GM18498 (cell line): ENCODE data around the gene CNGA2.

ENCODE experiments used
- ATAC-seq: cut with Tn5 transposase; IDR thresholded peaks from one replicate; pipeline ENCODE4 v1.9.1; 2021; ENCODE audit warnings: mild to moderate bottlenecking, moderate library complexity; ENCODE audit not compliant: unreplicated experiment

CNGA2 gene

DNA sequence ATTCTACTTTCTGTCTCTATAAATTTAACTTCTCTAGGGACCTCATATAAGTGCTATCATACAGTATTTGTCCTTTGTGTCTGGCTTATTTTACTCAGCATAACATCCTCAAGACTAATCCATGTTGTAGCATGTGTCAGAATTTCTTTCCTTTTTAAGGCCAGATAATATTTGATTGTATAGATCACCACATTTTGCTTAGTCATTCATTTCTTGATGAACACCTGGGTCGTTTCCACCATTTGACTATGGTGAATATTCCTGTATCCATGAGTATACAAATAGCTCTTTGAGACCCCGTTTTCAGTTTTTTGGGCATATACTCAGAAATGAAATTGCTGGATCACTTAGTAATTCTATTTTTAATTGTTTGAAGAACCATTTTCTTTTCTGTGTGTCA lies 12.0 kb downstream of the CNGA2 start:
- no peak for ATAC-seq

DNA sequence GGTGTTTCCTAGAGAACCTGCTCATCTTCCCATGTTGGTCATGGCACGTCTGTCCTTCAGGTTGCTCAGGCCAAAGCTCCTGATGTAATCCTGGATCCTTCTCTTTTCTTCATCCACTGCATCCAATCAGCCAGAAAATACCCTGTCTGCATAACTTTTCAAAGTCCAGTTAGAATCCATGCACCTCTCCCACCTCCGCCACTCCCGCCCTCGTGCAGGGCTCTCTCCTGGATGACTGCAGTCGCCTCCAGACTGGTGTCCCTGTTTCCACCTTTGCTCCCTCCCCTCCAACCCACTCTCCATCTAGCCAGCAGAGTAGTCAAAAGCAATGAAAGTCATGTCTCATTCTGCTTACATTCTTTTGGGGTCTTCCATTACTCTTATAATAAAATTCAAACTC lies 16.0 kb downstream of the CNGA2 start:
- no peak for ATAC-seq

DNA sequence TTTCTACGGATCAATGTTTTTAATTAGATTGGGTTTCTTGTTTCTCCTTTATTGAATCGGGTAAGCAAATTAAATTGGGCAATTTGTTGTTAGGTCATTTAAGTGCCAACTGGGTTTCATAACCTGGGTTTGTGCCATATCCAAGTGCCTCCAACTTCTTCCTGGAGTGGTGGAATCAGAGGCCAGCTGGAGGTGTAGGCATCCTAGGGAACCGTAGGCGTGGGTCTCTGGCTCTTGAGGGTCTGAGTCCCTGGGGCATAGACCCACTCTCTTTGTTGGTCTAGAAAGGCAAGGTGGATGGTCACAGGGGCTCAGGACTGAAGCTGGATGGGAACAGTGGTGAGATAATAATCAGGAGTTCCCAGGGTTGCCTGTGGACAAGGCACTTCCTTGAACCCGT lies 18.3 kb downstream of the CNGA2 start:
- no peak for ATAC-seq

DNA sequence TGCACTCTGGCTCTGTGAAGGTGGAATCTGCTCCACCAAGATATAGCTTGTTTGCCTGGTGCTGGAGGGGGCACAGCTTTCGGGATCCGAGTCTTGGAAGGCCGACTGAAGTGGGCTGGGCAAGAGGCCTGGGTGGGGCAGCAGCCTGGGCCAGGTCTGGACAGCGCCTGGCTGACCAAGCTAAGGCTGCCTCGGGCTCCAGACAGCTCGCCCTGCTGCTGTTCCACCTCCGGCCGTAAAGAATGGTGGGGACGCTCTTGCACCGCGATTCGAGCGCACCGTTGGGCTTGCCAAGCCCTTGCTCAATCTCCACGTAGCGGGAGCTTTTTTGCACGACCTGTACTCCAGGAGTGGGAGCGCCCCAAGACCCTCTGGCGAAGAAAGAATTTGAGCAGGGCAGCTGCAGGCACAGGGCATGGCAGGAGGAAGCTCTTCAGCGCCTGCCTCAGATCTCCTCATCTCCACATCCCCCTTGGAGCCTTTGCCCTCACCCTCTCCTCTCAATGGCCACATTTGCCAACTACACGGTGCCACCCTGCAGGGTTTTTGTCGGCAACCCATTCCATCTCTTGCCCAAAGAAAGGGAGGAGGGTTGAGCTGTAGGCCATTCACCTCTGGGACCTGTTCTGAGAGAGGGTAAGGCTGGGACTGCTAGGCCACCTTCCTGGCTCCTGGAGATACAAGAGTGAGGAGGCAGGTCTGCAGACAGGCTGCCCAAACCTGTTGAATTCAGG lies 18.9 kb downstream of the CNGA2 start:
- ATAC-seq, result no peak

DNA sequence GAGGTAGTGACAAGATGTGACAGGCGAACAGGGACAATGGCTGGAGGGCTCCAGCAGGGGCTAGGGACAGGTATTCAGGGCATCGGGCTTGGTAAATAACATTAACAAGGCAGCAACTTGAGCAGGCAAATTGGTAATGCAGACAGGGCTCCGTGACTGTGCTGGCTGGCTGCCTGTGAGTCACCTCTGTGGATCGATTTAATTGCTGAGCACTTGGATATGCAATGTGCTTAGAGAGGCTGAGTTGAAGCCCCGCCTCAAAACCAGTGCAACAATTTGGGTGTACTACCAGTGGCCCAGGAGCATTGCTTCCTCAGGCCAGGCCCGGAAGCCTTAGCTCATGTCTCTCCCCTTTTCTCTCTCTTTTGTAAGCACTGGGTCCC lies 19.5 kb downstream of the CNGA2 start:
- ATAC-seq, result no peak

DNA sequence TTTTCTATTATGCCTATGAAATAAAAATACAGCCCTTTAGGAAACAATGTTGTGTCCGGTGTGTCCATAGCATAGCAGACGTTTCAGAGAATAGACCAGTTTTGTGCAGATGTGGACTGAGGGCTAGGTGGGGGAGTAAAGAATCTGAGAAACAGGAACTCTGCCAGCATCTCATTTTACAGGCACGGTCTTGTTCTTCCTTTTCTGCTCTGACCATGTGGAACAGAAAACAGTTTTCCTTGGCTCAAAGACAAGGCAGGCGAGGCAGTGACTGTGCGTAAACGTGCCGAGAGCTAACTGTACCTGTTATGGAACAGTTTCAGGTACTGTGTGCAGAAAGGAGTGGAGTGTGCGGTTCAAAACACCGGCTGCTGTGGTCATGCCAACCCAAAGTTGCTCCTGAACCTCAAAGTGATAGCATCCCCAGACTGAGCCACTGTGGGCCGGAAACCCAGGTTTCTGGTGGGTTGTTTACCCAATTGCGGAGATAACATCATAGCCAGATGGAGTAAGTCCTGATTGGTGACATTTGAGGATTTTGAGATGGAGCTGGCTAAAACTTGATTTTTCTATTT lies 20.2 kb downstream of the CNGA2 start:
- no peak for ATAC-seq

DNA sequence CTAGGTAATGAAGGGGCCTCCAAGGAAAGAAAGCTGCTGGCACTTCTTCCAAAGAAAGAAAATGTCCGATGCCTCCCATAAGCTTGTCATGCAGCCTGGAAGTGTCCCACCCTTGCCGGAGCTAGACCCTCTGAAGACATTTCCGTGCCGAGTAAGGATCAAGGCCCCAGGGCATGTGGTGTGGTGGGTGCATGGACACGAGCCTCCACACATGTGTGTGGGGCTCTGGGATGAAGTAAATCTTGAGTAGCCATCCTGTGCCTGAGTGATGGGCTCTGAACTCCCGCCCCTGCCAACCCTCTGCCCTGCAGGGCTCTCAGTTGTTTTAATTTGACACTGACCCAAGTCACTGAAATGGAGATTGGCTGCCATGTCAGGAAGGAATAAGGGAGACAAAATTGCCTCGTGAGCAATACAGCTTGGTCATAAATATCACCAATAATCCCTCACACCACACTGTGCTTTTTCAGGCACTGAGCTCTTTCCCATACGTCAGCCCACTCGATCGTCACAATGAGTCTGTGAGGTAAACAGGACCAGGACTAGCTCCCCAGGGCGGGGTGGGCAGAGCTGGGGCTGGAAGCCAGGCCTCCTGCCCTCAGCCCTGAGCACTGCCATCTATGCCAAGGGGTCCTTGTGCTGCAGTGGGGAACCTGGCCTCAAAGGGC lies 24.6 kb downstream of the CNGA2 start:
- no peak for ATAC-seq

DNA sequence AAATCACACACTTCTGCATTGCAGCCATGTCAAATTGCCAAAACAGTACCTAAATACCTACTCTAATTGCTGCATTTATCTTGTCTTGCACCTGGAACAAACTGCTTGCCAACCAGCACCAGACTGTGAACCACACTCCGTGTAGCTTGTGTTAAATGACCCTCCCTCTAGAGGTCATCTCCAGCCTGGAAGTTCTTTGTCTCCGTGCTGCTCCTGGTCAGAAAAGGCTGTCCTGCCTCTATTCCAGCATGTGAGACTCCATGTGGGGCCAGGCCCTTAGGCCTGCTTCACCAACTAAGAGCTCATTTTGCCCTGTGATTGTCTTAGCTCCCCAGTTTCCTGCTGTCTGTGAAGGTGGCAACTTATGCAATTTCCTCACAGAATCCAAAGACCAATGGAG lies 28.3 kb downstream of the CNGA2 start:
- no peak for ATAC-seq

DNA sequence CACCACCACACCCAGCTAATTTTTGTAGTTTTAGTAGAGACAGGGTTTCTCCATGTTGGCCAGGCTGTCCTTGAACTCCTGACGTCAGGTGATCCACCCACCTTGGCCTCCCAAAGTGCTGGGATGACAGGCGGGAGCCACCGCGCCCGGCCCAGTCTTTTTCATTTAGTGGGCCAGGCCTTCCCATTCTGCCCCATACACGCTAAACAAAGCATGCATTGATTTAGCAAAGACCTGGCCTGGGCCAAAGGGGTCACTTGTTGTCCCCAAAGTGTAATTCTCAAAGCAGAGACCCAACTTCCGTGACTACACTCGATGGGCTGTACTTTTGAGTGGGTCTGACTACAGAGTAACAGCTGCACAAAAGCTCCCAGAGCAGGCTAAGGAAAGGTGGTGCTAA lies 29.2 kb downstream of the CNGA2 start:
- no peak for ATAC-seq

DNA sequence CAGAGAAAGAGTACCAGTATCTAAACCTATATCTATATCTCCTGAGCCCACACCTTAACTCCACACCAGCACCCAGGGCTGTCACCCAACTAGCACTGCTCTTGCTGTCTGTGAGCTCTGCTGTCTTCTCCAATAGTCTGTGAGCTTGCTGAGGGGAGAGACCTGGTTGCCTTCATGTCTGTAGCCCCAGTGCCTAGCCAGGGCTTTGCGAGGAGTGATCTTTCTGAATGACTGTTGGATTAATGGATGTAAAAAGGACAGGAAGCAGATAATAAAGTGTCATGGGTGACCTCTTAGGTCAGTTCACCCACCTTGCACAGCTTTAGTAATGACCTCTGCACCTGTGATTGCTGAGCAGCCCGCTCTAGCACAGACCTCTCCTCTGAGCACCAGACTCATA lies 30.5 kb downstream of the CNGA2 start:
- ATAC-seq, result no peak

DNA sequence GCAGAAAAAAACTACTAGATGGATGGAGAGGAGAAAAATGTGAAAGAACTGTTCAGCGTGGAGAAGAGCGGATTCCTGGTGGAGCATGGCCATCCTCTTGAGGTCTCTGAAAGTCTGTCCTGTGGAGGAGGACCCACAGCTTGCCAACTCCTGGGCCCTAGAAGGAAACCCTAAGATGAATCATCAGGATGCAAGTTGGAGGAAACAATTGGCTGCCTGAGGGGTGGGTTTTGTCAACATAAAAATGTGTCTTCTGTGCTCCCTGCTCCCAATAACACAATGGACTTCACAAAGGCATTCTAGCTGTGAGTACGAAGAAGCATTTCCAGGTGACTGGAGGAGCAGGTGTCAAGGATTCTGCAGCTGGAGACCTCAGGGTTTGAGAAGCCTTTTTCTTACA lies 37.2 kb downstream of the CNGA2 start:
- ATAC-seq, result no peak

DNA sequence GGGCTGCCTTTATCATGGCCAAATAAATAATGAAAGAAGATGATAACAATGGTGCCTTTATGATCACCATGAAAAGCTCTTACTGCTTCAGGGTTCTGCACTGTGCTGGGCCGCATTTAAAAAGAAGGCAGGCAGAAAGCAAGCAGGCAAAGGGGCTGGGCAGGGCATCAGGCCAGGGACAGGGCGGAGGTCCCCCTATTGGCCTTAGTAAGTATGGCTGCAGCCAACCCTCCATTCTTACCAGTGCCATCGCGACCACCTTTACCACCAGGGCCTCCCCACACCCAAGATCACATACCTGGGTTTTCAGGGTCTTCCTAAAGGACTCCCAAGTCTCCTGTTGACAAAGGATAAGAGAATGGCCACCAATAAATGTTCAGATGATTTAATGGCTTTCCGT lies 38.9 kb downstream of the CNGA2 start:
- ATAC-seq, result no peak

DNA sequence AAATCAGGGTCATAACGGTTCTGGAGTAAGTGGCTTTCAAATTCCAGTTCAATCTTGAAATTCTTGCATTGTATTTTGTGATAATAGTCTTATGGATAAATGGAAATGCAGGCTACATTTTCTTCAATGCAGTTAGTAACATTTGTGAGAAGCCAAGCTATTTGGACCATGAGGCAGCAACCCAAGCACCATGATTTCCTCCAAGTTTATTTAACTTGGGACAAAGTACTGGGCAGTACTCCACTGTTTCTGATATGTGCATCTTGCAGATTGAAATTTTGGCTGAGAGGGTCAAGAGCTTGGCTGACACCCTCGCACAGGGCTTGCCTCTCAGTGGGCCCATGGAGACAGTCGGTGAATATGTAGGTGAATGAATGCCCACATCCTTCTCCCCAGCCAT lies 39.9 kb downstream of the CNGA2 start:
- no peak for ATAC-seq

DNA sequence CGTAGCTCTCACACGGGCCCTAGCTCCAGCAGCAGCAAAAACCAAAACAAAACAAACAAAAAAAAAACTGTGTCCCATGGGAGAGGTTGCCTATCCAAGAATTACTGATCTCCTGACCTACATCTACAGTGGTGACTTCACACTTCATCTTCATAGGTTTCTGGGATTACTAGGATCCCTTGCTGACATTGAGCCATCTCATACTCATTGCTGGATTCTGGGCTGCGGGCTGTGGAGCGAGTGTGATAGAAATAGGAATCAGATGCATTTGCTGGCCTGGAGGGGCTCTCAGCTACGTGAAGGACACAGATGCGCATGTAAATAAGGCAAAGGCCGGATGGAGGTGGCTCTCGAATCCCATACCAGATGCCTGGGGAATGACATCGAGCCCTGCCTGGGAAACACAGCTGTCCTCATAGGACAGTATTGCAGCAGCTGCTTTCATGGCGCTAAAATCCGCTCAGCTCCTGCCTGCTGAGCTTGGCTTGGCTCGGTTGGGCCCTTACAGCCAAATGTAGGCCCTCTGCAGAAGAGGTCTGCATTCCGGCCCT lies 41.7 kb downstream of the CNGA2 start:
- ATAC-seq, result no peak

DNA sequence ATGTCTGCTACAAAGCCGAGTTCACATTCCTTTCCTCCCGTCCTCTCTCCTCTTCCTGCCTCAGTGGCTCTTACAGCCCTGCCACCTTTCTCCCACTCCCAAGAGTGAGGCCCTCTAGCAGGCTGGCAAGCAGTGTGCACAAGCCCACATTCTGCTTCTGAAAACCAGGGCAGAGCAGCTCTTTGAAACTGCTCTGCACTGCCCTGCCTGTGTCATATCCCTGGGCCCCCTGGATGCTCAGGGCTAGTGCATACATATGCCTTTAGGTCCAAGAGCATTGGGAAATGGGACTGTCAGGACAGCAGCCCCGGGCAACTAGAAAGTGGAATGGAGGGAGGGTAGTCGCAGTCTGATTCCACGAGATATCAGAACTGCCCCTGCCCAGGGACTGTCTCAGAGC lies 42.4 kb downstream of the CNGA2 start:
- ATAC-seq, result no peak

DNA sequence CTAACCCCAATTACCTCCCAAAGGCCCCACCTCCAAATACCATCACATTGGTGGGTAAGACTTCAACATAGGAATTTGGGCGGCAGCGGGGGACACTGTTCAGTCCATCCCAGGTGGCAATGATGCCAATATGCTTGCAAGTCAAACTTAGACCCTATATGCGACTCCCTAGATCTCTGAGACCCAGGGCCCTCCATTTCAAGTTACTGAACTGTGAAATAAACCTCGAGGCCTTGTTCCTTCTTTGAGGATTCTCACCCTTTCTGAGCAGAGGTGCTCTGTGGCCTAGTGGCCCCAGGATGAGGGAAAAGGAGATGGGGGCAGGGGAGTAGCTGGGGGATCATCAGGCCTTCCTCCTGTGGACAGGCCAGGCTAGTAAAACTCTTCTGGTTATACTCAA lies 44.7 kb downstream of the CNGA2 start:
- ATAC-seq, result no peak

DNA sequence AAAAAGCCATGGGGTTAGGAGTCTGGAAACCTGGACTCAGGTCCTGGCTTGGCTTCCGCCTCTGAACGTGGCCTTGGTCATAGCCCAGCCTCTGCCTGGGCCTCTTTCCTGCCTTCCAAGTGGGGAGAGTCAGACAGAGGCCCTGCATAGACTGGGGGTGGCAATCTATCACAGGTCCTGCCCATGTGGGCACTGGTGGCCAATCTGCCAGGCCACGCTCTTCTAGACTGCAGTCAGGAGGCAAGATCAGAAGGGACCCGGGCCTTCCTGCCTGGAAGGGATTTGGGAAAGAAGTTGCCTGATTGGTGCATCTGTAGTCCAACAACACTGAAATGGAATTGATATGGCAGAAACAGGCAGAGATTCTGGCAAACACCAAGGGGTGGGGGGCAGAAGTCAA lies 46.1 kb downstream of the CNGA2 start:
- ATAC-seq, result no peak

DNA sequence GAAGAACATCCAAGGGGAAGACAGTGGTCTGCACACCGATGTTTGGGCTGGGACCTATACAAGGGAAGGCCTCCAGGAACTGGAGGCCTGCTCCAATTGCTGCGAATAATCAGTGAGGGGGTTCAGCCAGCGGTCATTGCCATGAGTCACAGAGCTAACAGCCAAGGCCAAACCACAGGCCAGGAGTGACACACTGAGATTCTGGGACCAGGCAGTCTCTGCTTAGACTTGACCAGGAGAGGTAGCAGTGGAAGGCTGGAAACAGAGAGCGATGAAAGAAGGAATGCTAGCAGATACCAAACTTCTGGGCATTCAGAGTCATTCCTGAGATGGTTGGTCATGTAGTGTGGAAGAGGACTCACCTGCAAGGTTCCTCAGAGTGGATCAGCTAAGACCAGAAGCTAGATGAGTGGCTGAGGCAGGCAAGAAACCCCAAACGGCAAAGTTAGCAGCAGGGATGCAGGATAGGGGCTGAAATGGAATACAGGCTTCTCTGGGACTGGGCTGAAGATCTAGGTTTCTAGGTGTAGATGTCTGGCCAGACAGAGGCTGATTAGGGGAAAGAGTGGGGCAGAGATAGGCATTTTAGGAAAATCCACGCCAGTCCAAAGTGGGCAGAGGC lies 54.7 kb downstream of the CNGA2 start:
- ATAC-seq, result no peak

DNA sequence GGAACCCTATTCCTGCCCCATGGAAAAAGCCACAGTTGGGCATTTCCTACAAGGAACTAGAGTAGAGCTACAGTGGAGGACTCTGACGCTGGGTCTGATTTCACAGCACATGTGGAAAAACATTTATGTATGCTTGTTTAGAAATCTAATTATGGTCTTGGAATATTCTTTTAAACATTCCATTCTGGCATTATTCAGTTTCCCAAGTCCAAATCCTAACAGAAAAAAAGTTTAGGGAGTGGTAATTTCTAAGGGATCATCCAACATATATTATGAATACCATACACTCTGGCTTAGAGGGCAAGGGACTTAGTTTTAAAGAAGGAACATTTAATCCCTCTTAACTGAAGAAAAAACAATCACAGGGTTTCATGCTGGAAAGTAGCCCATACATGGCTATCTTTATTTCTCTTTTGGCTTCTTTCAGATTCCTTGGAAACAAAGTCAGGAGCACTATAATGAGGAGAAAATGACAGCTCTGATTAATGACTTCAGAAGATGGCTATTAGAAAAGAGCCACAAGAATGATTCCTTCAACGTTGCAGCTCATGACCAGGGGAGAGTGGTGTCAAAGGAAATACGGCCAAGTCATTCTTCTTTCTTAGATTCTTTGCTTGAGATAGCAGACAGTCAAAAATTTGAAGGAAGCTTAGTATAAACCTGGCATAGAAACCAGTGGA lies 56.1 kb downstream of the CNGA2 start:
- no peak for ATAC-seq

DNA sequence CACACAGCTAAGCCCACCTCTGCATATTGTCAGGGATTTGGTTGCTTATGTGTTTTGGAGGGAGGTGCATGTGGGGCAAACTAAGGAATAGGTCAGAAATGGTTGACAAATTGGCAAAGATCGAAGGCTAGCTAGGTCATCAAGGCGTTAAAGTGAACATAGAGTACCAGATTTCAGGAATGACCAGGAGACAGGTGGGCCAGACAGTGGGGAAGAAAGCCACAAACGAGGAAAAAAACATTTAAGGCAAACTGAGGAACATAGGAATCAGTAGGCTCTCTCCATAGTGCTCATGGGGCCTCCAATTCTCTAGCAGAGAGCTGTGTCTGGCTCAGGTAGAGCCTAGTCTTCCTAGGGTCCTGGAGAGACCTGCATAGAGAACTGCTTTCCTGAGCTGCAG lies 57.4 kb downstream of the CNGA2 start:
- ATAC-seq, result no peak

DNA sequence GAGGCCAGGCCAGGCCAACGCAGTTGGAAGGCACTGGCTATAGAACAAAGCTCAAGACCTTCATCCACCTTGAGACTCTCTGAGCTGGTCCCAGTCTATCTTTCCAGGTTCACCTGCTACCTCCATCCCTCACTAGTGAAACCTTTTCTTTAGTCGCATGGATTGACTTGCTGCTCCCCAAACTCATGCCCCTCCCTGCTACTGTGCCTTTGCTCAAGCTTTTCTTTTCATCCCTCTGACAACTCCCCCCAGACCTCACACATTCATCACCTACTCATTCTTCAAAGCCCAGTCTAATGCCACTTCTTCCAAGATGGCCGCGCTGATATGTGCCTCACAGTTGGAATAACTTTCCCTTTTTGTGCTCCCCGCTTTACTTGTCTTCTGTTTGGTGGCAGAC lies 58.0 kb downstream of the CNGA2 start:
- no peak for ATAC-seq
